ENCODE data around the gene CCDC112.

DNA sequence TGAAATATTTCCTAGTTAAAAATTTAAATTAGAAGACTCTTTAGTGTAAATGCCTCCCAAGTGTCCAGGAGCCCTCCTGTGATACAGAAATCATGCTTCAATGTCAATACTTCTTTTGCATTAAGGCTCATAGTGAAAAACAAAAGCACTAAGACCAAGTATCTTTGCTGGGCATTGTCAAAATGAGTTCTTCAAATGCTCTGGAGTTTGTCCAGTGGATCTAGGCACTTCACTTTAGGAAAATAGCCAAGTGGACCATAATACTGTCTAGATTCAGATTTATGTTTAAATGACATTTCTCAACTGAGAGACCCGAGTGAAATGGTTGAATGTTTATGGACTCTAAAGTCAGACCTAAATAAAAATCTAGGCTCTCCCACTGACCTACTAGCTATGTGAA, 21.3 kb upstream of the CCDC112 start:
- TF ChIP-seq POLR2AphosphoS5 (IDR thresholded peaks at IDR 0.05; ENCODE audit: borderline replicate concordance, low read depth, low read length): no peak
- TF ChIP-seq EZH2 (IDR thresholded peaks at IDR 0.05): no peak
- no peak for TF ChIP-seq FOXP2 (optimal IDR thresholded peaks at IDR 0.05; ENCODE audit: control extremely low read depth, extremely low read length, insufficient read depth)
